GM21825 (cell line): ENCODE data around the gene RFLNA.
"Not testable (repeated sequence)": the region's sequence is repeated elsewhere in the genome, so short reads cannot be mapped to it uniquely, and the experiment has no call there.

Experiments used
- ATAC-seq: cut with Tn5 transposase; IDR thresholded peaks from one replicate; pipeline ENCODE4 v1.9.1; 2021; ENCODE audit warnings: mild to moderate bottlenecking, moderate library complexity; ENCODE audit not compliant: unreplicated experiment

The RFLNA gene

GRCh38 chr12:124281309-124281708, 13.6 kb upstream of the RFLNA start:
- ATAC-seq: no peak

- no peak for ATAC-seq
These were observed 12.6 kb upstream of the RFLNA start for GRCh38 chr12:124282287-124282686.

GRCh38 chr12:124283326-124283725, 11.6 kb upstream of the RFLNA start:
- no peak for ATAC-seq

- ATAC-seq: no peak
These were observed 10.5 kb upstream of the RFLNA start for GRCh38 chr12:124284368-124284767.

- no peak for ATAC-seq
These were observed 8.5 kb upstream of the RFLNA start for GRCh38 chr12:124286414-124286813.

GRCh38 chr12:124286971-124287370, 7.9 kb upstream of the RFLNA start:
- no peak for ATAC-seq

- ATAC-seq: no peak
These were observed 5.0 kb upstream of the RFLNA start for GRCh38 chr12:124289634-124290600.

GRCh38 chr12:124292385-124292784, 2.5 kb upstream of the RFLNA start:
- ATAC-seq: no peak

- no peak for ATAC-seq
These were observed 1.4 kb upstream of the RFLNA start for GRCh38 chr12:124293286-124294003.

GRCh38 chr12:124295431-124296058, 652 bp downstream of the RFLNA start:
- no peak for ATAC-seq

- no peak for ATAC-seq
These were observed 1.5 kb downstream of the RFLNA start for GRCh38 chr12:124296295-124296915.

GRCh38 chr12:124296916-124297351, 2.0 kb downstream of the RFLNA start:
- ATAC-seq: no peak

- no peak for ATAC-seq
These were observed 2.5 kb downstream of the RFLNA start for GRCh38 chr12:124297389-124297788.

GRCh38 chr12:124297856-124298255, 3.0 kb downstream of the RFLNA start:
- no peak for ATAC-seq

- ATAC-seq: no peak
These were observed 4.0 kb downstream of the RFLNA start for GRCh38 chr12:124298685-124299410.

GRCh38 chr12:124299628-124300388, 4.9 kb downstream of the RFLNA start:
- no peak for ATAC-seq

- ATAC-seq: not testable (repeated sequence)
These were observed 5.8 kb downstream of the RFLNA start for GRCh38 chr12:124300657-124301056.

- ATAC-seq: no peak
These were observed 6.3 kb downstream of the RFLNA start for GRCh38 chr12:124301084-124301654.

- ATAC-seq: no peak
These were observed 7.4 kb downstream of the RFLNA start for GRCh38 chr12:124302241-124302806.
